Ishikawa (cell line): ENCODE measurements around the gene DACT3.

Source experiments
- CEBPB ChIP-seq: IDR thresholded peaks from 2 replicates; pipeline ENCODE4 v1.6.1; 2012
- EP300 ChIP-seq: IDR thresholded peaks from 2 replicates; pipeline ENCODE4 v1.6.1; 2012; ENCODE audit warnings: borderline replicate concordance
- FOXM1 ChIP-seq: IDR thresholded peaks from 2 replicates; pipeline ENCODE4 v1.6.1; 2012; ENCODE audit warnings: low read depth, borderline replicate concordance

- TF ChIP-seq FOXM1: no peak
- TF ChIP-seq EP300: no peak
- TF ChIP-seq CEBPB: no peak
These were observed 53.5 kb downstream of the DACT3 start for GRCh38 chr19:46607448-46607841.
